GM10266 (cell line): ENCODE results near the gene FBLN1.
"Not testable (repeated sequence)": the region's sequence is repeated elsewhere in the genome, so short reads cannot be mapped to it uniquely, and the experiment has no call there.

Source experiments
- DNase-seq: peaks from one replicate; pipeline ENCODE4 v3.0.0; 2012; ENCODE audit errors: extremely low spot score
- CTCF ChIP-seq: IDR thresholded peaks from 2 replicates; pipeline ENCODE4 v1.5.1; 2012; ENCODE audit warnings: mild to moderate bottlenecking, low read depth; ENCODE audit not compliant: control insufficient read depth, insufficient read depth; ENCODE audit errors: missing control alignments

Gene FBLN1

GRCh38 chr22:45537734-45538181, 35.1 kb downstream of the FBLN1 start:
- DNase-seq: no peak

GRCh38 chr22:45538281-45538680, 35.6 kb downstream of the FBLN1 start:
- no peak for DNase-seq
- no peak for TF ChIP-seq CTCF

More at GRCh38 chr22:45537734-45538181, 35.1 kb downstream of the FBLN1 start:
- TF ChIP-seq CTCF: no peak

DNA sequence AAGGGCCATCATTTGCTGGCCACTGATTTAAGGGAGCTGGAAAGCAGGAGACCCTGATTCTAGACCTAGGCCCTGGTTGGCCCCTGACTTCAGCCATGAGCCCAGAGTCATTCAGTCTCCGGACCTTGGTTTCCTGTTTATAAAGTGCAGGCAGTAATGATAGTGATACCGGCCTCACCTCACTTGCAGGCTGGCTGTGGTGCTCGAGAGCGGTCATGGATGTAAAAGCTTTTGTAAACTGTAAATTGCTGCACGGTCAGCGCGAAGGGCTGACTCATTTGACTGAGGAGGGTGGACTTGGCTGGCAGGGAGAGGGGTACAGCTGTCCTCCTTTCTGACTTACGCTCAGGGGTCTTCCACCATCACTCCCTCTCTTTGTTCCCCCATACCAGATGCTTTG, 37.4 kb downstream of the FBLN1 start:
- no peak for DNase-seq
- TF ChIP-seq CTCF: no peak

DNA sequence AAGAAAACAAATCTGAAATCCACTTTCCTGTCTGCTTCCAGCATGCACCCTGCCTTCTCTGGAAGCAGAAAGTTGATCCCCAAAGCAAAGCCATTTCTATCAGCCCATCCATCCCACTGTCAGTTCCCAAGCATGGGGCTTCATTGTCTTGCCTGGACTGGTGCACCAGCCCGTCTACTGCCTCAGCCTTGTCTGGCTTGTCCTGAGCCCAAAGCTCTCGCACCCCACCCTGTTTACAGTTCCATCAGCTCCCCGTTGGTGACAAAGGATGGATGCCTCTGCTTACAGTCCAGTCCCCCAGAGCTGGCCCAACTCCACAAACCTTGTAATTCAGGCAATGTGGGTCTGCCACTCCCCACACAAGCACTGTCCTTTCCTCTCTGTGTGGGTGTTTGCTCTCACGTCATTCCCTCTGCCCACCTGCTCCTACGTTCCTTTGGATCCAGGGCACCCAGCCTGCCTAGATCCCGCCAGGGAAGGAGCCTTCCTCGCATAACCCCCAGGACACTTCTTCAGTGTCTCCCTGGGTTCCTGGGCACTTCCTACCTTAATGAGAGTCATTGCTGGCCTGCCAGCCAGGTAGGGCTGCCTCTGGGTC, 38.8 kb downstream of the FBLN1 start:
- no peak for TF ChIP-seq CTCF
- no peak for DNase-seq

DNA sequence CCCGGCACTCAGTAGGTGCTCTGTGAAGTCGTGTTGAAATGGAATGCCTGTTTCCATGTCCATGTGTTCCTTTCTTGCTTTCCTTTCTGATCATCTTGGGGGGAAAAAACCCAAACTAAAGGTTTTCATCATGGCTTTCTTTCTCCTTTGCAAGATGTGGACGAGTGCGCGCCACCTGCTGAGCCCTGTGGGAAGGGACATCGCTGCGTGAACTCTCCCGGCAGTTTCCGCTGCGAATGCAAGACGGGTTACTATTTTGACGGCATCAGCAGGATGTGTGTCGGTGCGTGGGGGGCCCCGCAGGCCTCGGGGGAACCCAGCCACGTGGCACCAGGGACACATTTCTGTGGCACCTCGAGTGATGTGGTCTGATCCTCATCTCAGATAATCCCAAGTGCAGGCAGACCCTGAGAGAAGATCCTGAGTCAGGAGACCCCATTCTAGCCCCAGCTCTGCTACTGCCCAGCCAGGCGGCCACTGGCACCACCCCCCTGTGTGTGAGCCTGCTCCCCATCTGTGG, 39.4 kb downstream of the FBLN1 start:
- no peak for TF ChIP-seq CTCF
- no peak for DNase-seq

- not testable (repeated sequence) for DNase-seq
These were observed 40.1 kb downstream of the FBLN1 start for GRCh38 chr22:45542736-45543135.

- no peak for DNase-seq
These were observed 40.6 kb downstream of the FBLN1 start for GRCh38 chr22:45543243-45543642.

More at GRCh38 chr22:45543243-45543642, 40.6 kb downstream of the FBLN1 start:
- no peak for TF ChIP-seq CTCF
